ENCODE results near the gene SAFB.

GRCh38 chr19:5621945-5622464 lies 878 bp upstream of the SAFB start:
- TF ChIP-seq CTCF (IDR thresholded peaks at IDR 0.05 in 2 of 3, conservative IDR thresholded peaks at IDR 0.05 in 1 of 3; ENCODE audit: borderline replicate concordance in 1 of 3, insufficient read depth in 1 of 3, low read depth in 2 of 3, low read length in 2 of 3): no peak
- no peak for TF ChIP-seq JUND (IDR thresholded peaks at IDR 0.05)
- TF ChIP-seq CBX3 (IDR thresholded peaks at IDR 0.05; ENCODE audit: low read depth): no peak
